EL (cell line): ENCODE measurements around the gene OR4M1.
"Not testable (repeated sequence)": the region's sequence is repeated elsewhere in the genome, so short reads cannot be mapped to it uniquely, and the experiment has no call there.

ENCODE experiments used
- DNase-seq: peaks from one replicate; pipeline ENCODE4 v3.0.0-alpha.2; 2016

OR4M1 gene

GRCh38 chr14:19773204-19773603, at the start of gene OR4M1:
OR4M1 (plus strand) TSS chr14:19773504; CDS start chr14:19780323, 6,819 bp downstream.
- DNase-seq, result not testable (repeated sequence)

- no peak for DNase-seq
Observed at GRCh38 chr14:19729359-19729758, 43.9 kb upstream of the OR4M1 start.

- DNase-seq, result no peak
Observed at GRCh38 chr14:19729763-19730162, 43.5 kb upstream of the OR4M1 start.

GRCh38 chr14:19733893-19734292, 39.4 kb upstream of the OR4M1 start:
- DNase-seq, result not testable (repeated sequence)

- no peak for DNase-seq
Observed at GRCh38 chr14:19743256-19743655, 30.0 kb upstream of the OR4M1 start, which contains the start of gene OR4Q3. OR4Q3 (plus strand) TSS chr14:19743571.

GRCh38 chr14:19752316-19752715, 21.0 kb upstream of the OR4M1 start:
- DNase-seq, result not testable (repeated sequence)

GRCh38 chr14:19754172-19754571, 19.1 kb upstream of the OR4M1 start:
- DNase-seq, result no peak

- not testable (repeated sequence) for DNase-seq
Observed at GRCh38 chr14:19771491-19771890, 1.8 kb upstream of the OR4M1 start.

- DNase-seq, result no peak
Observed at GRCh38 chr14:19771895-19772430, 1.3 kb upstream of the OR4M1 start.

- not testable (repeated sequence) for DNase-seq
Observed at GRCh38 chr14:19772454-19772853, 850 bp upstream of the OR4M1 start.

GRCh38 chr14:19775587-19775986, 2.3 kb downstream of the OR4M1 start:
- DNase-seq, result no peak

GRCh38 chr14:19785848-19786247, 12.5 kb downstream of the OR4M1 start:
- DNase-seq, result not testable (repeated sequence)

GRCh38 chr14:19787318-19787717, 14.0 kb downstream of the OR4M1 start:
- DNase-seq, result not testable (repeated sequence)

GRCh38 chr14:19788150-19788549, 14.8 kb downstream of the OR4M1 start:
- DNase-seq, result not testable (repeated sequence)

GRCh38 chr14:19796520-19797108, 23.3 kb downstream of the OR4M1 start:
- DNase-seq, result not testable (repeated sequence)

- DNase-seq, result no peak
Observed at GRCh38 chr14:19799880-19800279, 26.6 kb downstream of the OR4M1 start.

- DNase-seq, result no peak
Observed at GRCh38 chr14:19800282-19801117, 27.2 kb downstream of the OR4M1 start.

GRCh38 chr14:19801118-19801464, 27.8 kb downstream of the OR4M1 start:
- no peak for DNase-seq

- DNase-seq, result not testable (repeated sequence)
Observed at GRCh38 chr14:19803470-19803869, 30.2 kb downstream of the OR4M1 start, which contains the start of gene OR4N2. OR4N2 (plus strand) TSS chr14:19803770; CDS start chr14:19827449, 23,679 bp downstream.

- DNase-seq, result not testable (repeated sequence)
Observed at GRCh38 chr14:19813171-19813920, 40.0 kb downstream of the OR4M1 start.

- DNase-seq, result not testable (repeated sequence)
Observed at GRCh38 chr14:19819879-19820278, 46.6 kb downstream of the OR4M1 start.

GRCh38 chr14:19821016-19821415, 47.7 kb downstream of the OR4M1 start:
- DNase-seq, result not testable (repeated sequence)

GRCh38 chr14:19823178-19823577, 49.9 kb downstream of the OR4M1 start:
- no peak for DNase-seq
